GM21515 (cell line): ENCODE results near the gene BRD2.

Experiments used
- ATAC-seq: cut with Tn5 transposase; IDR thresholded peaks from one replicate; pipeline ENCODE4 v1.9.1; 2021; ENCODE audit not compliant: unreplicated experiment

Gene BRD2

GRCh38 chr6:32984622-32985389 is 16.4 kb downstream of the BRD2 start:
- ATAC-seq = no peak

DNA sequence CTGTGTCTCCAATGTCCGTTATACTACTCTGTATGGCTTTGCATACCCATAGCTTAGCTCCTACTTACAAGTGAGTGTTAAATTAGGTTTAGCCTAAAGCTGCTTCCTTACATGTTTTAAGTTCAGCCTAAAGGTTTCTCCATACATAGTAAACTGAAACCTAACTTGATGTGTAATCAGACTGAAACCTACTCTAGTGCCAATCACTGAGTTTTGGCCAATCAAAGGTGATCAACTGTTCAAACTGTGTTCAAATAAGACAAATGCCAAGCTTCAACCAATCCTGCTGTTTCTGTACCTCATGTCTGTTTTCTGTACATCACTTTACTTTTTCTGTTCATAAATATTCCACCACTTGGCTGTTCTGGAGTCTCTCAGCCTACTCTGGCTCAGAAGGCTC is 21.0 kb downstream of the BRD2 start:
- no peak for ATAC-seq

DNA sequence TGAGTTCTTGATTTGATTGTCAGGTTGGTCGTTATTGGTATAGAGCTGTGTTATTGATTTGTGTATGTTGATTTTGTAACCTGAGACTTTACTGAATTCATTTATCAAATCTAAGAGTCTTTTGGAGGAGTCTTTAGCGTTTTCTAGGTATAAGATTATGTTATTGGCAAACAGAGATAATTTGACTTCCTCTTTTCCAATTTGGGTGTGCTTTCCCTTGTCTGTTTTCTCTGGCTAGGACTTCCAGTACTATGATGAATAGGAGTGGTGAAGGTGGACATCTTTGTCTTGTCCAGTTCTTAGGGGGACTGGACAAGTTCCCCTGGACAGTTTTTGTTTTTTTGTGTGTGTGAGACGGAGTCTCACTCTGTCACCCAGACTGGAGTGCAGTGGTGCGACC is 23.6 kb downstream of the BRD2 start:
- ATAC-seq = no peak

GRCh38 chr6:32993363-32993973 is 25.1 kb downstream of the BRD2 start:
- ATAC-seq = no peak

- ATAC-seq = no peak
Measured at GRCh38 chr6:32995448-32995847, 27.1 kb downstream of the BRD2 start.

- ATAC-seq = no peak
Measured at GRCh38 chr6:33000055-33000454, 31.7 kb downstream of the BRD2 start.

- ATAC-seq = no peak
Measured at GRCh38 chr6:33001685-33002084, 33.3 kb downstream of the BRD2 start.

DNA sequence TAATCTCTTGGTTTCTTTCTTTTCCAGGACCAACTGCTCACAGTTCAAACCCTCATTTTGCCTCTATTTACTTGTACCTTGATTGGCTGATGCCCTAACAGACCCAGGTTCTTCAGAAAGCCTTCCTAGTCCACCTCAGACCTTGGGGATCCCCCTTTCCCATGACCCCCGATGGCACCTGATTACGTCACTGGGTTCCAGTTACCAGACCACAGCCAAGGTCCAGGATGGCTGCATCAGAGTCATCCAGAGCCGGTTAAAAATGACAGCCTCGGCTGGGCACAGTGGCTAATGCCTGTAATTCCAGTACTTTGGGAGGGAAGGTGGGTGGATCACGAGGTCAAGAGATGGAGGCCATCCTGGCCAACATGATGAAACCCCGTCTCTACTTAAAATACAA is 36.5 kb downstream of the BRD2 start:
- no peak for ATAC-seq

DNA sequence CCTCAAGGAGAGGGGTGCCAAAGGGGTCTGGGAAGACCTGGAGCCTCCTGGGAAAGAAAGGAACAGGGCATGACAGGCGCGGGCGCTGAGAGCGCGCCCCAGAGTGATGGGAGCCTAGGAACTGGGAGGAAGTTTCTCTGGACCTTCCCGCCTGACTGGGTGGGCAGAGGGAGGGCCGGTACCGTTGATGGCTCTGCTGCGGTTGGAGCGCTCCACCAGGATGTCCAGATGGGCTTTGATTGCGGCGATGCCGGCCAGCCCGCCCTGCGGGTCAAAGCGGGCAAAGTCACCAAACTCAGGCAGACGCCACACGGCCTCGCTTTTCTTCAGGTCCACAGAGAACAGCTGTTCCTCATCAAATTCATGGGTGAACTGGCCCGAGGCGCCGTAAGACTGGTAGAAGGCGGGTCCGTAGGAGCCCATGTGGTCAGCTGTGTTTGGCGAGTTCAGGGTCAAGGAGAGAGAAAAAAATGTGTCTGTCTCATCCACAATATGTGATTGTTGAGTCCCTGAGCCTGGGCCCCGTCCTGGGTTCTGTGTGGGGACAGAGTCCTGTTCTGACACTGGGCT is 39.5 kb downstream of the BRD2 start:
- ATAC-seq = no peak

GRCh38 chr6:33008944-33009861 is 40.8 kb downstream of the BRD2 start, which contains the start of gene HLA-DOA:
HLA-DOA (minus strand) TSS chr6:33009591.
- peak; percentile 84 for ATAC-seq

GRCh38 chr6:33010356-33010755 is 42.0 kb downstream of the BRD2 start:
- no peak for ATAC-seq

DNA sequence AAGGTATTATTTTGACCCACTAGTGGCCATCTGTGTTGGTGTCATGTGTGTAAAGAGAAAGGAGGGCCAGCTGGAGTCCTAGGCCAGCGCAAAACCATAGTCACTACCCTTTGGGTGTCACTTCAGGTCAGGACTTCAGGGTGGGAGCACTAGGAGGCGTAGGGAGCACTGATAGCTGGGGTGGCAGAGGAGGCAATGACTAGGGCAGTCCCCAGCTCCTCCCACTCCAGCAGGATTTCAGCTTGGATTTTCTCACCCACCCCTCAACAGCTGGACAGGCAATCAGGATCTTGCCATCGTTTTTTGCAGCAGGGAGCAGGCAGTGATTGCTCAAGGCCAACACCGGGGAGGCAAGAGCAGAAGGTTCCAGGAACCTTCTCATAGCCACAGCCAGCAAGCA is 45.2 kb downstream of the BRD2 start:
- no peak for ATAC-seq

GRCh38 chr6:33014841-33015634 is 46.6 kb downstream of the BRD2 start:
- no peak for ATAC-seq

- no peak for ATAC-seq
Measured at GRCh38 chr6:33015798-33016197, 47.4 kb downstream of the BRD2 start.

DNA sequence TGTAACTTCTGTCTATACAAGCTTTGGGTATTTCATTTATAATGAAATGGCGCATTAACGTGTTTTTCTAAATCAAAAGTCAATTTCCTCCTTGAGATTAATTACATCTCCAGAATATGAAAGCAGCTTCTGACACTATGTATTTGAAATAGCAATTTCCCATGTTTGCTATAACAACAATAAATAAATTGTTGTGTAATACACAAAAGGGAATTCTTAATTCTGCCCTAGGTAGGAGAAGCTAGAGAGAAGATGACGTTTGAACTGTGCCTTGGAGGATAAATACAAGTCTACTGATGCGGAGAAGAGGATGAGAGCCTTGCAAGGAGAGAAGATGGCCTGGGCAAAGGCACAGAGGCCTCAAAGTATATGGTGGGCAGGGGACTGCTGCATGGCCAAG is 48.6 kb downstream of the BRD2 start:
- no peak for ATAC-seq

- no peak for ATAC-seq
Measured at GRCh38 chr6:33017694-33018353, 49.4 kb downstream of the BRD2 start.

GRCh38 chr6:33018418-33018817 is 50.0 kb downstream of the BRD2 start:
- no peak for ATAC-seq

DNA sequence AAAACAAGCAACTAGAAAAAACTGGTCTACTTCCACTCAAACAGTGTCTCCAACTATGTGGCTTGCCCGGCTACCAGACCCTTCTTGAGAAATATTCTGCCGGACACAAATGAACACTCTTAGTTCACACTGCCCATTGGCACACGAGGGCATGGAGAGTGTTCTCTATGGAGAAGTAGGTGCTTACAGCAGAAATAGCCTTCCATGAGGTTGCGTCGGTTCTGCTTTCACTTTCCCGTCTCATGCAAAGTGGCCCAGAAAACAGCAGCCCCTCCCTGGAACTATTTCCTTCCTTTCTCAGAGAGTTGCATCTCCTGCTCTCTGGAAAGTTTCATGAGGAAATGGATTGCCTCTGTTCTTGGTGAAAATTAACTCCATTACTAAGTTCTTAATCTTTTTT is 50.5 kb downstream of the BRD2 start:
- no peak for ATAC-seq

- no peak for ATAC-seq
Measured at GRCh38 chr6:33019372-33019771, 51.0 kb downstream of the BRD2 start.

DNA sequence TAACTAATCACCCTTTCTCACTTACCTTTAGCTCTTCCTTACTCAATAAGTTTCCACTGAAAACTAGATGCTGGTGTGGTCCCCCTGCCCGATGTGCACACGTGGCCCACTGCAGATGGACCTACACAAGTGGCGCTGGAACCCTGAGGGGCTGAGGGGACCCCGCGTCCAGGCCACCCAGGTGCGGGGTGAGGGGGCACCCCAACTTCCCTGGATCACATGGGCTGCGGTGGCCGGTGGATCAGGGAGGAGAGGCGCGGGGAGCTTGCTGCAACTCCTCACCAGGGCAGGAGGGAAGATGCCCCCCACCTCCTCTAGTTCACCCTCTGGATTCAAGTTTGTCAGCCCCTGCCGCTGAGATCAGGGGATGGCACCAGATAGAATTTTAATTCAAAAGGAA is 53.5 kb downstream of the BRD2 start:
- no peak for ATAC-seq
